HepG2 (cell line): ENCODE data around the gene GSTM4.
A peak's percentile ranks its signal among the peaks of the same experiment; 100 is the strongest.

Experiments
- FOXJ3 ChIP-seq: sonication (generic); formaldehyde crosslinking; IDR thresholded peaks from 2 replicates; pipeline ENCODE4 v1.4.0; 2020; ENCODE audit warnings: missing genetic modification reagents, mild to moderate bottlenecking, borderline replicate concordance
- KLF9 ChIP-seq: IDR thresholded peaks from 2 replicates; pipeline ENCODE4 v1.6.1; 2016; ENCODE audit warnings: low read depth
- POLR2A ChIP-seq, 2 experiments: IDR thresholded peaks; 2 replicates each; pipeline ENCODE4 v1.6.1; 2011; ENCODE audit warnings: low read depth in 2 of 2, low read length in 2 of 2, mild to moderate bottlenecking in 1 of 2, moderate library complexity in 1 of 2; ENCODE audit not compliant: insufficient read depth in 1 of 2
- TF ChIP-seq, protein P1 (sequence below): sonication (generic); formaldehyde crosslinking; IDR thresholded peaks from 2 replicates; pipeline ENCODE4 v1.5.0; 2020; ENCODE audit warnings: mild to moderate bottlenecking, missing genetic modification reagents, moderate library complexity

DNA sequence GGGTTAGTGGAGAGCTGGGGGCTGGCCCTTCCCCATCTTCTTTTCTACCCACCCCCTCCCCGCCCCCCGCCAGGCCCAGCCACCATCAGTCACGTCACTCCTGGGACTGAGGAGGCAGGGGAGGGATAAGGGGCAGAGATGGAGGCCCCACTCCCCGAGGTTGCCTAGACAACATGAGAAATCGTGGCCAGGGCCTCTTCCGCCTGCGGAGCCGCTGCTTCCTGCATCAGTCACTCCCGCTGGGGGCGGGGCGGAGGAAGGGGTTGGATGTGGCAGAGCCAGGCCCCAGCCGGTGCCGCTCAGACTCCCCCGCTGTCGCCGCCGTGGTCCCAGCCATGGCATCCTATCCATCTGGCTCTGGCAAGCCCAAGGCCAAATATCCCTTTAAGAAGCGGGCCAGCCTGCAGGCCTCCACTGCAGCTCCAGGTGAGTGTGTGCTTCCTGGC lies 35.0 kb upstream of the GSTM4 start:
- TF ChIP-seq POLR2A (IDR thresholded peaks at IDR 0.05; ENCODE audit: insufficient read depth in 1 of 2, low read depth in 2 of 2, low read length in 2 of 2) = 0 out of 4 replicates have a peak, but pooled peaks of 1 of the 2 experiments have one; percentile 15
- TF ChIP-seq KLF9 = no peak
- no peak for TF ChIP-seq FOXJ3
- TF ChIP-seq, protein P1, sequence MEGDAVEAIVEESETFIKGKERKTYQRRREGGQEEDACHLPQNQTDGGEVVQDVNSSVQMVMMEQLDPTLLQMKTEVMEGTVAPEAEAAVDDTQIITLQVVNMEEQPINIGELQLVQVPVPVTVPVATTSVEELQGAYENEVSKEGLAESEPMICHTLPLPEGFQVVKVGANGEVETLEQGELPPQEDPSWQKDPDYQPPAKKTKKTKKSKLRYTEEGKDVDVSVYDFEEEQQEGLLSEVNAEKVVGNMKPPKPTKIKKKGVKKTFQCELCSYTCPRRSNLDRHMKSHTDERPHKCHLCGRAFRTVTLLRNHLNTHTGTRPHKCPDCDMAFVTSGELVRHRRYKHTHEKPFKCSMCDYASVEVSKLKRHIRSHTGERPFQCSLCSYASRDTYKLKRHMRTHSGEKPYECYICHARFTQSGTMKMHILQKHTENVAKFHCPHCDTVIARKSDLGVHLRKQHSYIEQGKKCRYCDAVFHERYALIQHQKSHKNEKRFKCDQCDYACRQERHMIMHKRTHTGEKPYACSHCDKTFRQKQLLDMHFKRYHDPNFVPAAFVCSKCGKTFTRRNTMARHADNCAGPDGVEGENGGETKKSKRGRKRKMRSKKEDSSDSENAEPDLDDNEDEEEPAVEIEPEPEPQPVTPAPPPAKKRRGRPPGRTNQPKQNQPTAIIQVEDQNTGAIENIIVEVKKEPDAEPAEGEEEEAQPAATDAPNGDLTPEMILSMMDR = no peak
